ENCODE results near the gene KIN.
"Not testable (repeated sequence)": the region's sequence is repeated elsewhere in the genome, so short reads cannot be mapped to it uniquely, and the experiment has no call there.

The KIN gene

DNA sequence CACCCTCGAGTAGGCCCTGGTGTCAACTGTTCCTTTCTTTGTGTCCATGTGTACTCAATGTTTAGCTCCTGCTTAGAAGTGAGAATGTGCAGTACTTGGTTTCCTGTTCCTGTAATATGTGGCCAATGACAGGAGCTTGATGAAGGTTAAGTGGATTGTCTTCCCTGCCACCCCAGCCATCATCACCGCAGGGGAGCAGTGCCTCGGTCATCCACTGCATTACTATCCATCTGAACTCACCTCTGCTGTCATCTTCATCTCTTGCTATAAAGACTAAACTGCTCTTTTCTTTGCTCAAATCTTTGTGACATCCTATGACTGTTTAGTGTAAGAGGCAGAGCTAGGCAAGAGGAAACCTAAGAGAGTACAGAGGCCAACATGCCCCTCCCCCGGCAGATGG is 69.1 kb downstream of the KIN start:
- no peak for DNase-seq

DNA sequence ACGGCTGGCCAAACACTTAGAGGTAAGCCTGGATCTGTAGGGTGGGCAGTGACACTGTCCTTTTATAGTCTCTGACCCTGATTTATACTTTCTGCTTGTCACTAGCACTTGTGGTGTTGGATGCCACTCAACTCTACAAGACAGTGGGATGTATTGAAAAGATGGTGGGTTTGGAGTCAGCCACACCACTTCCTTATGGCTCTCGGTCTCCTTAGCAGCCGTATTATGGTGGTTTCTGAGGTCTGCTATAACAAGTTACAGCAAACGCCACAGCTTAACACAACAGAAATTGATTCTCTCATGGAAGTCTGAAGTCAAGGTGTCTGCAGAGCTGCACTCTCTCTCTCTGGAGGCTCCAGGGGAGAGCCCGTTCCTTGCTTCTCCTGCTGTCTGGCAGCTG is 70.0 kb downstream of the KIN start:
- DNase-seq = no peak

DNA sequence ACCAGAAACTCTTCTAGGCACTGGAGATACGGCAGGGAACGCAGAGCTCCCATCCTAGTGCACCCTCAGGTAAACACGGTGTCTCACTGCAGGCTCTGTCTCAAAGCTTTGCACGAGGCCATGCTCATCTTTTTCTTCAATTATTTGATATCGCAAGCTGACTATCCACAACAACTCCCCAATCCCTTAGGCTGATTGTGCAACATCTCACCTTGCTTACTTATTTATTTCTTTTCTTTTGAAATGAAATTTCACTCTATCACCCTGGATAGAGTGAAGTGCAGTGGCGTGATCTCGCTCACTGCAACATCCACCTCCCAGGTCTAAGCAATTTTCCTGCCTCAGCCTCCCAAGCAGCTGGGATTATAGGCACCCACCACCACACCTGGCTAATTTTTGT is 72.3 kb downstream of the KIN start:
- DNase-seq = no peak

DNA sequence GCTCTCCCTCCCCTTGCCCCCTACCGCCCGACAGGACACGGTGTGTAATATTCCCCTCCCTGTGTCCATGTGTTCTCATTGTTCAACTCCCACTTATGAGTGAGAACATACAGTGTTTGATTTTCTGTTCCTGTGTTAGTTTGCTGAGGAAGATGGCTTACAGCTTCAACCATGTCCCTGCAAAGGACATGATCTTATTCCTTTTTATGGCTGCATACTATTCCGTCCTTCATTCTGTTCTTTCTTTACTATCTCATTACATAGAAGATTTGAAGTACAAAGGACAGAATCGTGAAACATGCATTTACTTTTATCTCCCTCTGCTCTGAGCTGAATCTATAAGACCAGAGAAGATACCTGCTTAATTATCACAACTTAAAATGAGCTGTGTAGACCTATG is 76.7 kb downstream of the KIN start:
- DNase-seq = not testable (repeated sequence)

DNA sequence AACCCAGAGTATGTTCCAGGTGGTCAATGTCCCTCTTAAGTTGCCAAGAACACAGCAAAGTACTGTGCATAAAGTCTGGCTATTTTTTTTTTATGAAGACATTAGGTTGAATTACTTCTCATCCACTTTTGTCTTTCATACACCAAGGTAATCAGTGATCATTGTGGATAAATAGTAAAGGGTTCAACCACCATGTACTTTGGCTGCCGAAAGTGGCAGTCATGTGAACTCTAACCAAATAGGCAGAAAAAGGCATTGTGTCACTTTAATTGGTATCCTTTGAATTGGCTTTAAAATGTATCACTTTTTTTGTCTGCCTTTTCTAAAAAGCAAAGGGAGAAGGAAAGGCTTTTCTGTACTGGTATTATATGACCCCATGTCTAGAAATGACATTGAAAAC is 77.3 kb downstream of the KIN start:
- DNase-seq = no peak

DNA sequence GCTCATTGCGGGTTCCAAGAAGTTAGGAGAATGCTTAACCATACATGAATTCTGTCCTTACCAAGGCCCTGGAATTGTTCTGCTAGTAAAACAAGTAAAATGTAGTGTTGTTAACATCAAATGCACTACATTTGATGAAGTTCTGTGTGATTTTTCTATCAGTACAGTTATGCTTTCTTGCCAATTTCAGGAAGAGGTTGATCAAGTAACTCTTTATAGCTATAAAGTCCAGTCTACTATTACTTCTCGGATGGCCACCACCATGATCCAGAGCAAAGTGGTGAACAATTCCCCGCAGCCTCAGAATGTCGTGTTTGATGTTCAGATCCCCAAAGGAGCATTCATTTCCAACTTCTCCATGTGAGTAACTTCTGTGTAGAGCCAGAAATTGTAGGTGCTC is 79.0 kb downstream of the KIN start:
- DNase-seq = no peak

DNA sequence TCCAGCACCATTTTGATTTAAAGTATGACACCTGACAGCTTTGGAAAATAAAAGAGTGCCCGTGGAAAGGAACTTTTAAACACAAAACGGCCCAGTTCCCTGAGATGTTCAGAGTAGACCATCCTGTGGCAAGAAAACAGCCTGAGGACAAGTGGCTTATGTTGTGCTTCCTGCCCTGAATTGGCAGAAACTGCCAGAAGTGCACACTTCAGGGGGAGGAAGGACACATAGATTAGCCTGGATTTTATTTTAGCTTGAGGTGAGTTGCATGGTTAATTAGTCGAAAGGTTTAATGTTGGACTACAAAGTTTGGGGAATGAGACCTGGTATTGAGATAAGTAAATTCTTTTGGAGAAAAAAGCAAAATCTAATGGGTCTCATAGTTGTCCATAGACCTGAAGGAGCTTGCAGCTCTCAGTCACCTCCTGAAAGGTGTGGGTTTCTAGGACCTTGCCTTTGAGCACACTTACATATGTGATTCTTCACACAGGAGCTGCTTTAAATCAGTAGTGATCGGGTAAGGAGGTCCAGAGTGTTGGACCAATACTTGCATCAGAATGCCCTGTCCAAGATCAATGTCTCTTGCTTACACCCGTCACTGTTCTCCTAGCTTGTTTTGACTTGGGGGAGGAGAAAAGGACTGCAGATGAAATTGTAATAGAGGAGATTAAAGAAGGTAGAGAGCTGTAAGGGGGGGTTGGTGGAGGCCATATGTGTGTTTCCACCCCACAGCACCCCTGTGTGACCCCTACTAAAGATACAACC is 79.8 kb downstream of the KIN start:
- DNase-seq = no peak

DNA sequence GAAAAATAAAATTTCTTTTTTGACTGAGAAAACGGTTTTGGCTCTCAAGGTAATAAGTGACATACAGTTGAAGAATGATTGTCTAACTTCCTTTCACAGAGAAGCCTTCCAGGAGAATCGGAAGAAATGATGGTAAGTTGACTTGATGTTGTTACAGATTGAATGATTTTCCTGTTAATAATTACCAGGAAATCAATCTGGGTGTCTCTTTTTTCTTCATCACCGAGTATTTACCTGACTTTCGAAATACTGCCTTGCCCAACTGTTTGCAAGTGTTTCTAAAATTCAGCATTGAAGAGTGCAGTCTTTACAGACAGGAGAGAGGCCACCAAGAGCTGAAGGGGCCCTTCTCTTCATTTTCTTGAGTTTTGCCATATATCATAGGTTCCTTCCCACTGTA is 80.7 kb downstream of the KIN start:
- no peak for DNase-seq

DNA sequence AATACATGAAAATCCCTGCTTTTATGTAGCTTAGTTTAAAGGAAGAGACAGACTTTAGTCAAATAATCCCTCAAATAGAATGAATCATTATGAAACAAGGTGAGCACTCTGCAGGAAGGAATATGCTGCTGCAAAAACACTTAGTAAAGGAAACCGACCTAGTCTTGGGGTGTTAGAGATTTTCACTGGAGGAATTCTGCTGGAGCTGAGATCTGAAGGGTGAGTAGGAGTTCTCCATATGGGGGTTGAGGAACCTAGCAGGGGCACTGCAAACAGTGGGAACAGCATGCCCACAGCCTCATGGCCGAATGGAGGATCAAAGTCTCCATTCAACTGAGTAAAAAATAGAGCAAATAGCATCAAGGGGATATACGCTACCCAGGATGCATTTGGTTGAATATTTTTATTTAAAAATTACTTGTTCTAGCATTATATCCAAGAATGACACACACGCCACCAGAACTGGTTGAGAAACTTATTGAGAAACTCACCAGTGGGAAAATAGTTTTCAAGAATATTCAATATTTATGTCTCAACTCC is 81.2 kb downstream of the KIN start:
- DNase-seq = no peak

DNA sequence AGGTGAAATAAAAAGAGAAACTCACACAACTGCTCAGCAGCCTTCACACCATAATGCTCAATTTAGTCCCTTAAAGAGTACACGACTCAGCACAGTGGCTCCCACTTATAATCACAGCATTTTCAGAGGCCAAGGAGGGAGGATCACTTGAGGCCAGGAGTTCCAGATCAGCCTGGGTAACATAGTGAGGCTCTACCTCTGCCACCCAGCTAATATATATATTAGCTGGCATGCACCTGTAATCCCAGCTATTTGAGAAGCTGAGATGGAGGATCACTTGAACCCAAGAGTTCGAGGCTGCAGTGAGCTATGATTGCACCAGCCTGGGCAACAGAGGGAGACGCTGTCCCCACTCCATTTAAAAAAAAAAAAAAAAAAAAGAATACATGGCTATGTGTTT is 82.5 kb downstream of the KIN start:
- DNase-seq = no peak

DNA sequence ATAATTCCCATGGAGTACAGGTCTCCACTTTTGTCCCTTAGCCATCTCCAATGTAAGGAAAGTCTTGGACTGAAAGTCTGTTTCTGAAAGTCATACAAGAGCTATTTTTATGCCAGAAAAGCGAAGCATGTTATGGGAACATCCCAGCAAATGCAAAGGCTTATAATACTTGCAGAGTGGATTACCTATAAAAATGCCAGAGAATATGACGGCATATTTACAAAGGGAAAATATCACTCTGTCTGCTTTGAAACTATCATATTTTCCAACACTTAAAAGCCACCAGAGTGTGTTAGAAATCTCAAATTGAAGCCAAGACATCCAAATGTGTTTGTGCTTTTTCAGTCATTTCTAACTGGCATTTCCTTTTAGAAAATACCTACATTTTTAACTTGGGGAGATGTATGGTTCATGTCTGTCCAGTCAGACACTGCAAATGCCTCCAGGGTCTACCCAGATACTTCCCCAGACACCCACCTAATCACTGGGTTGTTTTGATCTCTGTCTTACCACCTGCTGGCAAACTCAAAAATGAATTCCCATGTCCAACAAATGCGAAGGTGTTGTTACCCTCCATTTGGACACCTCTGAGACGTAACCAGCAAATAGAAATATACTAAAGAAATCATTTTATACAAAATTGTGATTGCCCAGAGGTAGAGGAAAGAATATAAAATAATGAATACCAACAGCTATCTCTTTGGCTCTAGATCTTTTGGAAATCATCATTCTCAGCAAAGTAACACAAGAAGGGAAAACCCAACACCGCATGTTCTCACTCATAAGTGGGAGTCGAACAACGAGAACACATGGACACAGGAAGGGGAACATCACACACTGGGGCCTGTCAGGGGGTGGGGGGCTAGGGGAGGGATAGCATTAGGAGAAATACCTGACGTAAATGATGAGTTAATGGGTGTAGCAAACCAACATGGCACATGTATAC is 83.4 kb downstream of the KIN start:
- no peak for DNase-seq

DNA sequence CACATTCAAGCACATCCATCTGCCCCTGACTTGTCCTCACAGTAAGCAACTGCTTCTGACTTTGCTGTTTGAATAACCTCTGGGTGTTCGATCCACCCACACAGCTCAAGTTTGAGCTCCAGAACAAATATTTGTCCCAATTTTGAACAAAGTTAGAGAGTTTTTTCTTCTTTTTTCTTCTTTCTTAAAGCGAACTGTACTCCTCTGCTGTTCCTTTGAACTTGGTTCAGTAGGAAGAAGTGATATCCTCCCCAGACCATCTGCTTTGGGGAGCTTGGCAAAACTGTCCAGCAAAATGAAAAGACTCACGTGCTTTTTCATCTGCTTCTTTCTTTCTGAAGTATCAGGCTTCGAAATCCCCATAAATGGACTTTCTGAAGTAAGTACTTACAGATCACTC is 84.7 kb downstream of the KIN start, which contains the start of gene ITIH2:
Gene ITIH2 (plus strand): TSS at position 177 of the 400 bp plus-strand sequence. CDS start 119 bp downstream, at position 296.
- DNase-seq = no peak

DNA sequence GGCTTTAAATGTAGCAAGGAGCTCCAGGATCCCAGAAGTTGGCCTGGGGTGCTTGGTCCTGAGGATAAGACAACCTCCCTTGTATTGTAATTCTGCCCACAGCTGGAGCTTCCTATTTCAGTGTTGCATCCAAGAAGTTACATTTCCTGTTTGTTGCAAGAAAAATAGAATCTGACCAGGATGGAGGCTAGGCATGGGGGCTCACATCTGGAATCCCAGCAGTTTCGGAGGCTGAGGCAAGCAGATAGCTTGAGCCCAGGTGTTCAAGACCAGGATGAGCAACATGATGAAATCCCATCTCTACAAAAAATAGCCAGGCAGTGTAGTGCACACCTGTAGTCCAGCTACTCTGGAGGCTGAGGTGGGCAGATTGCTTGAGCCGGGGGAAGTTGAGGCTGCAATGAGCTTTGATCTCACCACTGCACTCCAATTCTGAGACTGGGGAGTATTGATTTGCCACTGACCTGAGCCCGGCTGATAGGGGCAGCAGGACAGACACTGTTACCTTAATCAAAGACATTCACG is 85.4 kb downstream of the KIN start:
- no peak for DNase-seq

DNA sequence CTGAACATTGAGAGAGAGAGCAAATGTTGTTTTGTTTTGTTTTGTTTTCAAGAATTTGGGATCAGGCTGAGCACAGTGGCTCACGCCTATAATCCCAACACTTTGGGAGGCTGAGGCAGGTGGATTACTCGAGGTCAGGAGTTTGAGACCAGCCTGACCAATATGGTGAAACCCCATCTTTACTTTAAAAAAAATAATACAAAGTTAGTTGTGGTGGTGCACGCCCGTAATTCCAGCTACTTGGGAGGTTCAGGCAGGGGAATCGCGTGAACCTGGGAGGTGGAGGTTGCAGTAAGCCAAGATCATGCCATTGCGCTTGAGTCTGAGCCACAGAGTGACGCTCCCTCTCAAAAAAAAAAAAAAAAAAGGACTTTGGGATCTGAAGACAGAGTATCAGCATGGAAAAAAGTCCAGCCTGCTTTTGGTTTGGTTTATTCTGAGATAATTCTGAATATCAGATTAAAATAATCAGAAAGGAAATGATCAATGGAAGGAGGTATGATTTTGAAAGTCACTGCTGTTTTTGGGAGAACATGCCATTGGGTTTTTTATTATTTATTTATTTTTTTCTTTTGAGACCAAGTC is 86.5 kb downstream of the KIN start:
- no peak for DNase-seq

Data from NCI-H1694 (cell line).